GM21367 (cell line): ENCODE data around the gene MFSD8.
A peak's percentile ranks its signal among the peaks of the same experiment; 100 is the strongest.
"Not testable (repeated sequence)": the region's sequence is repeated elsewhere in the genome, so short reads cannot be mapped to it uniquely, and the experiment has no call there.

Experiments used
- ATAC-seq: cut with Tn5 transposase; IDR thresholded peaks from one replicate; pipeline ENCODE4 v1.9.1; 2021; ENCODE audit not compliant: unreplicated experiment

Gene MFSD8

GRCh38 chr4:127965062-127965802, at the start of gene MFSD8, which contains the start of gene ABHD18:
Gene MFSD8 (minus strand): TSS chr4:127965173. CDS start chr4:127965133, 40 bp downstream.
Gene ABHD18 (plus strand): TSS chr4:127965406. CDS start chr4:127982956, 17,550 bp downstream.
- peak; percentile 97 for ATAC-seq

GRCh38 chr4:128009428-128009827, 44.5 kb upstream of the MFSD8 start:
- peak; percentile 71 for ATAC-seq

GRCh38 chr4:128006592-128006991, 41.6 kb upstream of the MFSD8 start:
- ATAC-seq: no peak

GRCh38 chr4:127997534-127998388, 32.8 kb upstream of the MFSD8 start:
- peak; percentile 98 for ATAC-seq

GRCh38 chr4:127996521-127996920, 31.5 kb upstream of the MFSD8 start:
- not testable (repeated sequence) for ATAC-seq

GRCh38 chr4:127995776-127996175, 30.8 kb upstream of the MFSD8 start:
- no peak for ATAC-seq

GRCh38 chr4:127993151-127993550, 28.2 kb upstream of the MFSD8 start:
- ATAC-seq: no peak

GRCh38 chr4:127988638-127989037, 23.7 kb upstream of the MFSD8 start:
- no peak for ATAC-seq

- ATAC-seq: no peak
Measured at GRCh38 chr4:127985989-127986388, 21.0 kb upstream of the MFSD8 start.

- ATAC-seq: no peak
Measured at GRCh38 chr4:127982445-127982844, 17.5 kb upstream of the MFSD8 start.

- no peak for ATAC-seq
Measured at GRCh38 chr4:127978930-127979329, 14.0 kb upstream of the MFSD8 start.

GRCh38 chr4:127975121-127975770, 10.3 kb upstream of the MFSD8 start:
- no peak for ATAC-seq

GRCh38 chr4:127970925-127971324, 6.0 kb upstream of the MFSD8 start:
- ATAC-seq: not testable (repeated sequence)

- no peak for ATAC-seq
Measured at GRCh38 chr4:127968586-127968985, 3.6 kb upstream of the MFSD8 start.

GRCh38 chr4:127967141-127967775, 2.3 kb upstream of the MFSD8 start:
- no peak for ATAC-seq

- peak; percentile 28 for ATAC-seq
Measured at GRCh38 chr4:127965803-127966175, 816 bp upstream of the MFSD8 start.

GRCh38 chr4:127964426-127965061, 429 bp downstream of the MFSD8 start:
- ATAC-seq: peak; percentile 12

- not testable (repeated sequence) for ATAC-seq
Measured at GRCh38 chr4:127963633-127964398, 1.2 kb downstream of the MFSD8 start.

GRCh38 chr4:127959794-127960193, 5.2 kb downstream of the MFSD8 start:
- no peak for ATAC-seq

- no peak for ATAC-seq
Measured at GRCh38 chr4:127957105-127957504, 7.9 kb downstream of the MFSD8 start.
